ENCODE measurements around the gene GNAZ. TPM values are rescaled to one million over a fixed set of nuclear protein-coding genes. Genes with fewer than 3 reads are reported as not detected.

Gene GNAZ
- total RNA-seq, 1 experiment from 2014 or later, result 5.0 TPM

- Histone ChIP-seq H3K23ac (ENCODE audit: insufficient read length, low read depth, low read length) (no peak overlapping the region), H3K18ac (ENCODE audit: insufficient read length, low read depth, low read length) (no peak overlapping the region), H2BK5ac (ENCODE audit: insufficient read length, low read length) (no peak overlapping the region), H4K5ac (ENCODE audit: insufficient read length, low read depth, low read length) (no peak overlapping the region), H2AFZ (ENCODE audit: low read length) (no peak overlapping the region), H3K4me1 (ENCODE audit: insufficient read depth, low read length) (no peaks in the 10 kb centered on the region), H4K20me1 (ENCODE audit: control insufficient read depth, insufficient read depth, insufficient read length) (peaks cover 2% of the 10 kb centered on the region), H2AK5ac (ENCODE audit: insufficient read length, low read length) (no peak overlapping the region), H3K79me1 (ENCODE audit: insufficient read depth, low read depth, low read length, poor library complexity, severe bottlenecking) (no peaks in the 10 kb centered on the region), H3T11ph (ENCODE audit: low read length) (no peak overlapping the region), H3K27ac (ENCODE audit: insufficient read length, low read depth, low read length) (no peak overlapping the region), H3K27me3 (ENCODE audit: insufficient read depth, low read length) (no peaks in the 10 kb centered on the region; the same call in 1 of the 2 replicates), H3K23me2 (ENCODE audit: insufficient read length, low read depth, low read length, poor library complexity, severe bottlenecking) (no peaks in the 10 kb centered on the region), H4K91ac (ENCODE audit: insufficient read length, low read depth, low read length) (no peak overlapping the region), H3K4me2 (ENCODE audit: insufficient read depth, insufficient read length, low read length) (no peak overlapping the region), H2BK20ac (ENCODE audit: low read depth, low read length, poor library complexity, severe bottlenecking) (no peak overlapping the region), H3K4ac (ENCODE audit: low read depth, low read length) (no peak overlapping the region), H3K14ac (ENCODE audit: insufficient read depth, low read length) (no peak overlapping the region), H3K56ac (ENCODE audit: insufficient read length, low read depth, low read length) (no peak overlapping the region), H3K79me2 (ENCODE audit: insufficient read depth, low read length) (no peaks in the 10 kb centered on the region), H2BK120ac (ENCODE audit: low read depth, low read length, poor library complexity, severe bottlenecking) (no peak overlapping the region), H3K9me3 (ENCODE audit: control insufficient read depth, low read depth, low read length) (no peaks in the 10 kb centered on the region), H3K9ac (ENCODE audit: extremely low read depth, insufficient read length, low read length) (no peak overlapping the region), H4K8ac (replicated peaks; ENCODE audit: insufficient read length, low read depth, low read length) (no peak overlapping the region), H2BK15ac (ENCODE audit: low read depth, low read length) (no peak overlapping the region), H2BK12ac (ENCODE audit: insufficient read length, low read depth, low read length) (no peak overlapping the region)
- TF ChIP-seq, protein P1, sequence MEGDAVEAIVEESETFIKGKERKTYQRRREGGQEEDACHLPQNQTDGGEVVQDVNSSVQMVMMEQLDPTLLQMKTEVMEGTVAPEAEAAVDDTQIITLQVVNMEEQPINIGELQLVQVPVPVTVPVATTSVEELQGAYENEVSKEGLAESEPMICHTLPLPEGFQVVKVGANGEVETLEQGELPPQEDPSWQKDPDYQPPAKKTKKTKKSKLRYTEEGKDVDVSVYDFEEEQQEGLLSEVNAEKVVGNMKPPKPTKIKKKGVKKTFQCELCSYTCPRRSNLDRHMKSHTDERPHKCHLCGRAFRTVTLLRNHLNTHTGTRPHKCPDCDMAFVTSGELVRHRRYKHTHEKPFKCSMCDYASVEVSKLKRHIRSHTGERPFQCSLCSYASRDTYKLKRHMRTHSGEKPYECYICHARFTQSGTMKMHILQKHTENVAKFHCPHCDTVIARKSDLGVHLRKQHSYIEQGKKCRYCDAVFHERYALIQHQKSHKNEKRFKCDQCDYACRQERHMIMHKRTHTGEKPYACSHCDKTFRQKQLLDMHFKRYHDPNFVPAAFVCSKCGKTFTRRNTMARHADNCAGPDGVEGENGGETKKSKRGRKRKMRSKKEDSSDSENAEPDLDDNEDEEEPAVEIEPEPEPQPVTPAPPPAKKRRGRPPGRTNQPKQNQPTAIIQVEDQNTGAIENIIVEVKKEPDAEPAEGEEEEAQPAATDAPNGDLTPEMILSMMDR (conservative IDR thresholded peaks at IDR 0.05), result peak; percentile 93
- no CpG with 5 or more reads among the region's 14 CpGs for WGBS (ENCODE audit: extremely low coverage, insufficient read length, low lambda C conversion rate)
- Mint-ChIP-seq H3K4me3 (no peak overlapping the region), H3K27ac (no peak overlapping the region), H3K36me3 (ENCODE audit: insufficient read depth in 1 of 3, low read depth in 3 of 3) (peaks cover 0 to 1% (median 0%) of the 10 kb centered on the region in 3 experiments; a peak in 3 of 7 replicates), H3K27me3 (ENCODE audit: low read depth) (peaks cover 78% of the 10 kb centered on the region), H3K4me1 (peaks cover 5 to 6% of the 10 kb centered on the region in 2 experiments; a peak in 3 of 4 replicates), H3K9me3 (no peaks in the 10 kb centered on the region; a peak in 1 of 5 replicates)
- peak; percentile 81 for DNase-seq
These were observed 58.2 kb downstream of the GNAZ start for GRCh38 chr22:23128269-23129108.
